HEK293T (cell line): ENCODE results near the gene TRAPPC10.

ENCODE experiments used
- BHLHE40 ChIP-seq: fragments of 450-650 bp; IDR thresholded peaks from 2 replicates; pipeline ENCODE4 v1.6.1; 2016; ENCODE audit warnings: mild to moderate bottlenecking, moderate library complexity, borderline replicate concordance
- CTBP1 ChIP-seq: fragments of 450-650 bp; IDR thresholded peaks from 2 replicates; pipeline ENCODE4 v1.6.1; 2016; ENCODE audit warnings: borderline replicate concordance
- FOXM1 ChIP-seq: fragments of 450-650 bp; IDR thresholded peaks from 2 replicates; pipeline ENCODE4 v1.6.1; 2017; ENCODE audit warnings: mild to moderate bottlenecking, borderline replicate concordance
- L3MBTL2 ChIP-seq: fragments of 450-650 bp; conservative IDR thresholded peaks from 2 replicates; pipeline ENCODE4 v1.6.1; 2016; ENCODE audit warnings: mild to moderate bottlenecking
- LEF1 ChIP-seq: fragments of 450-650 bp; IDR thresholded peaks from 2 replicates; pipeline ENCODE4 v1.6.1; 2017; ENCODE audit warnings: mild to moderate bottlenecking, borderline replicate concordance
- PKNOX1 ChIP-seq: fragments of 450-650 bp; IDR thresholded peaks from 2 replicates; pipeline ENCODE4 v1.6.1; 2016
- TARDBP ChIP-seq: fragments of 450-650 bp; IDR thresholded peaks from 2 replicates; pipeline ENCODE4 v1.6.1; 2016

GRCh38 chr21:43981871-43982210, 30.3 kb upstream of the TRAPPC10 start:
- no peak for TF ChIP-seq FOXM1
- TF ChIP-seq TARDBP, result no peak
- no peak for TF ChIP-seq PKNOX1
- TF ChIP-seq BHLHE40, result no peak
- no peak for TF ChIP-seq L3MBTL2
- no peak for TF ChIP-seq CTBP1
- no peak for TF ChIP-seq LEF1
